Heart right ventricle (tissue), 16 donors: Measurements from ENCODE around the gene HLA-DPA1. TPM values are rescaled to one million over a fixed set of nuclear protein-coding genes. Genes with fewer than 3 reads are reported as not detected.

Experiments
- ATAC-seq, 8 donors: fragments of 200-7000 bp; cut with Tn5 transposase; one replicate each; pipeline ENCODE4 v1.9.1; 2020; ENCODE audit warnings: mild to moderate bottlenecking in 8 of 8, moderate library complexity in 8 of 8, moderate number of reproducible peaks in 1 of 8
- DNase-seq, 2 donors: peaks; one replicate each; pipeline ENCODE4 v3.0.0-alpha.2; 2020
- H3K27ac ChIP-seq, 10 donors: fragments of 200-600 bp; sonication (generic) in 2 of 10; one replicate each; pipeline versions ENCODE4 v1.5.0 to v1.8.0; 2020 to 2022; ENCODE audit warnings: mild to moderate bottlenecking in 3 of 10
- H3K27me3 ChIP-seq, 7 donors: fragments of 200-600 bp; one replicate each; pipeline ENCODE4 v1.8.0; 2021 to 2022; ENCODE audit warnings: mild to moderate bottlenecking in 2 of 7
- H3K36me3 ChIP-seq, 9 donors: fragments of 200-600 bp; sonication (generic) in 1 of 9; one replicate each; pipeline versions ENCODE4 v1.5.0 to v1.8.0; 2020 to 2022; ENCODE audit warnings: mild to moderate bottlenecking in 2 of 9
- H3K4me1 ChIP-seq, 9 donors: fragments of 200-600 bp; sonication (generic) in 1 of 9; one replicate each; pipeline versions ENCODE4 v1.5.0 to v1.8.0; 2020 to 2022; ENCODE audit warnings: mild to moderate bottlenecking in 4 of 9
- H3K4me3 ChIP-seq, 10 donors: fragments of 200-600 bp; sonication (generic) in 2 of 10; one replicate each; pipeline versions ENCODE4 v1.5.0 to v1.8.0; 2020 to 2022; ENCODE audit warnings: mild to moderate bottlenecking in 7 of 10, moderate library complexity in 2 of 10
- H3K9me3 ChIP-seq, 11 donors: fragments of 200-600 bp in 10 of 11; sonication (generic) in 2 of 11; one replicate each; pipeline versions ENCODE4 v1.5.0 to v1.8.0; 2013 to 2022; ENCODE audit warnings: mild to moderate bottlenecking in 2 of 11, control low read depth in 1 of 11, moderate library complexity in 1 of 11
- WGBS, 2 donors: extraction: QIAGEN DNeasy Blood & Tissue Kit; methylation state at CpG; one replicate each; pipeline ENCODE4 v1.1.7; 2013; ENCODE audit warnings: inconsistent platforms in 1 of 2; 5-methylcytosine and 5-hydroxymethylcytosine counted together
- intact Hi-C, 10 donors: fragments of 100-400 bp; cut with DNase I; formaldehyde crosslinking; loops; one replicate each; pipeline versions ENCODE4 v1.11.1 to v1.14.2; 2022
- polyA plus RNA-seq, 2 donors: library from polyadenylated mRNA; stranded (reverse); fragments of 200-250 nt; gene quantifications; one replicate each; pipeline ENCODE4 v1.2.3, GENCODE V29; 2013
- total RNA-seq, 10 donors: library from RNA; stranded (reverse); fragmentation: NEBNext Ultra II Directional in 3 of 10; extraction: Animal tissue kit (Norgen Biotek cat#: 25700) in 3 of 10; gene quantifications; one replicate each; pipeline versions ENCODE4 v1.2.1 to v1.2.4, GENCODE V29; 2021 to 2023
- TF ChIP-seq, protein P1 (sequence below), 9 donors: fragments of 200-600 bp; sonication (generic) in 2 of 9; IDR thresholded peaks; one replicate each; pipeline versions ENCODE4 v1.5.0 to v1.8.0; 2021 to 2022; ENCODE audit warnings: antibody characterized with exemption in 9 of 9, mild to moderate bottlenecking in 5 of 9, moderate library complexity in 1 of 9
- donor health status: Arrhythmogenic right ventricular cardiomyopathy.
- donor health status: ischemic (EF 13 %, LVEDD 7.1; RV severe dilation, severe dysfunction).
- donor health status: healthy with polysubstance abuse.
- donor health status: DM: no; HTN: yes; CAD: no.
- donor health status: DM: no; HTN: no; CAD: no.
- donor health status: ischemic (EF 25% LVEDD 6.9; RV normal size, moderate dysfunction).
- donor health status: ischemic (EF 25% LVEDD 5.7; RV mildly dilated, moderate dysfunction).
- donor health status: healthy.
- donor health status: DM: yes; HTN: yes; CAD: no.
- donor health status: Ischemic cardiomyopathy.
- donor health status: ischemic (EF 35%, LVEDD 5.7; RV mildly dilated, moderate dysfunction).
- donor health status: nonischemic (EF 11% LVEDD 7.7; RV severe dilation, severe dysfunction).
- donor health status: DM: yes; HTN: yes; CAD: no.
- donor health status: PGD.
- donor health status: ischemic (EF 29% LVEDD 5.4; RV normal size, mild dysfunction).
- donor health status: nonischemic (EF 23%, LVEDD 6.1; RV moderate dilation, normal function).

HLA-DPA1 gene
- total and polyA plus RNA-seq, 12 donors: 17.8 to 328 (median 47.5) TPM

DNA sequence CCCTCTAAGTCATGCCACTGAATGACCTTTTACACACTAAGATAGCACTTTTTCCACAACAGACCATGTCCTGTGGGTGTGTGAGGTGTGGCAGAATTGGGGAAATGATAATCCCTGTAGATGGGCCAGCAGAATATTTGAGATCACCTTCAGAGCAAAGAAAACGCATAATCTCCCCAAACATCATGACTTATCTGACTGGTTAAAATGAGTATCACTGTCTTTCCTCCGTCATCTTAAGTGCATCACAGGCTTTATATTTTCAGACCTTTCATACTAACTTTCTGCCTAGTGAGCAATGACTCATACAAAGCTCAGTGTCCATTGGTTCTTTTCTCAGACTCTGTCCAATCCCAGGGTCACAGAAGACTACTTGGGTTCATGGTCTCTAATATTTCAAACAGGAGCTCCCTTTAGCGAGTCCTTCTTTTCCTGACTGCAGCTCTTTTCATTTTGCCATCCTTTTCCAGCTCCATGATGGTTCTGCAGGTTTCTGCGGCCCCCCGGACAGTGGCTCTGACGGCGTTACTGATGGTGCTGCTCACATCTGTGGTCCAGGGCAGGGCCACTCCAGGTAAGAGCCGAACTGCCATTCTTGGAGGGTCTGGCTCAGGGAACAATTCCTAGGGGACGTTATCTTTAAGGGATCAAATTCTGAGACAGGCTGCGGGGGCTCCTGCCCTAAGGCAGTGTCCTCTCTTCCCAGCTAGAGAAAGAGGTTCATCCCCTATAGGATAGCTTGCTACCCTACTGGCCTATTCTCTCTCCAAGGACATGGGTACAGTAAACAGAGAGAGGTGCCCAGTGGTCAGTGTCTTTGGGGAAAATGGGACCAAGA lies 2.3 kb upstream of the HLA-DPA1 start, which contains the start of gene HLA-DPB1:
HLA-DPB1 (plus strand) TSS at position 423 of the 838 bp plus-strand sequence; CDS start at position 475, 52 bp downstream.
- WGBS, 2 donors: 43 to 56% methylated on average over 10 of the region's 10 CpGs
- intact Hi-C loops: loop anchor here in 1 of 10 donors (5.0 kb wide), 1 partner anchor 58 kb away; no protein-coding TSS in a partner anchor

DNA sequence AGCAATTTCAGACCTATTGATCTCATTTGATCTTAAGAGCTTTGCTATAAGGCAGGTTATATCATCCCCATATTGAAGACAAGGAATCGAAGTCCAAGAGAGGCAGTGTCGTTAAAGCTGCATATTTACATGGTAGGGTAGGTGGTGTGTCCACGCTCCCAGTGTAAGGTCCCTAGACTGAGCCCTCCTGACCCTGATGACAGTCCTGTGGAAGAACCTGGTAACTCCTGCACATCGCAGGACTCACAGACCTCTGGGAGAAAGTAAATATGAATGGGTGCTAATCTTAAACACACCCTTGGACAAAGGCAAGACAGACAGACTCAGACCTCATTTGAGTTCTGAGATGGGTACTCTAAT lies 1.7 kb upstream of the HLA-DPA1 start:
- WGBS, 2 donors: 84 to 89% methylated on average over 4 of the region's 4 CpGs
- peak overlapping the region in 8 of 10 donors; percentile 19 to 96 (median 84) for H3K27ac ChIP-seq

More for the DNA sequence above, 2.3 kb upstream of the HLA-DPA1 start, which contains the start of gene HLA-DPB1:
- ATAC-seq (peak; percentile 74 to 87 (median 80)), DNase-seq (peak in 1 of 2 donors; percentile 50)
- Histone ChIP-seq H3K27me3 (peaks cover 0 to 3% (median 0%) of the 10 kb centered on the region in 7 donors), H3K9me3 (no peaks in the 10 kb centered on the region), H3K4me3 (peak within 1 kb of the TSS in 9 of 10 donors; percentile 33 to 71 (median 57)), H3K27ac (peak within 1 kb of the TSS; percentile 19 to 96 (median 82)), H3K36me3 (peaks cover 0 to 14% (median 0%) of the 10 kb centered on the region in 9 donors), H3K4me1 (peaks cover 0 to 82% (median under 1%) of the 10 kb centered on the region in 9 donors)
- TF ChIP-seq, protein P1, sequence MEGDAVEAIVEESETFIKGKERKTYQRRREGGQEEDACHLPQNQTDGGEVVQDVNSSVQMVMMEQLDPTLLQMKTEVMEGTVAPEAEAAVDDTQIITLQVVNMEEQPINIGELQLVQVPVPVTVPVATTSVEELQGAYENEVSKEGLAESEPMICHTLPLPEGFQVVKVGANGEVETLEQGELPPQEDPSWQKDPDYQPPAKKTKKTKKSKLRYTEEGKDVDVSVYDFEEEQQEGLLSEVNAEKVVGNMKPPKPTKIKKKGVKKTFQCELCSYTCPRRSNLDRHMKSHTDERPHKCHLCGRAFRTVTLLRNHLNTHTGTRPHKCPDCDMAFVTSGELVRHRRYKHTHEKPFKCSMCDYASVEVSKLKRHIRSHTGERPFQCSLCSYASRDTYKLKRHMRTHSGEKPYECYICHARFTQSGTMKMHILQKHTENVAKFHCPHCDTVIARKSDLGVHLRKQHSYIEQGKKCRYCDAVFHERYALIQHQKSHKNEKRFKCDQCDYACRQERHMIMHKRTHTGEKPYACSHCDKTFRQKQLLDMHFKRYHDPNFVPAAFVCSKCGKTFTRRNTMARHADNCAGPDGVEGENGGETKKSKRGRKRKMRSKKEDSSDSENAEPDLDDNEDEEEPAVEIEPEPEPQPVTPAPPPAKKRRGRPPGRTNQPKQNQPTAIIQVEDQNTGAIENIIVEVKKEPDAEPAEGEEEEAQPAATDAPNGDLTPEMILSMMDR (IDR thresholded peaks at IDR 0.05): no peak

DNA sequence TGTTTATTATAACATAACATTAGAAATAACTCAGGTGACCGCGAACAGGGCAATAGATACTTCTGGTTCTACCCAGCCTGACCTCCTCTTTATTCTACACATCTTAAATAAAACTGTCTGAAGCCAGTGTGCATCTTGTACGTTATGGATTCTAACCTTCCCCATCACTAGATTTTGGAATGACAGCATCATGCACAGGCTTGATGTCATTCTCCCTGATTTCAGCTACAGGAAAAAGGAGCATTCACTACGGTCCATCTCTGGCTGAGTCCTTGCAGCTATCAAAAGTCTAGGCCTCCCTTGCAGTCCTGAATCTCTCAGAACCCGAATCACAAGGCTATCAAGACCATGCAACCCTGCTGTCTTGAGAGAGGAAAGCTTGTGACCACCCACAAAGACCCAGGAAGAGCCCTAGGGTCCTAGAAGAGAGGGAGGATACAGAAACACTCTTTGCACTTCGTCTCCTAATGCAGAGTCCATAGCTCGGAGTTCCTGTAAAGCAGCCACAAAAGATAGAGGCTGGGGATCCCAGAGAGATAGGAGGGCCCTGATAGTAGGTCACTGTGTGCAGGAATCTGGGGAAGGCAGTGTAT lies 845 bp downstream of the HLA-DPA1 start:
- H3K27ac ChIP-seq: peak overlapping the region in 7 of 10 donors; percentile 25 to 96 (median 83)
- peak overlapping the region in 9 of 10 donors; percentile 27 to 62 (median 53) for H3K4me3 ChIP-seq
- peaks cover 0 to 27% (median 11%) of the 10 kb centered on the region in 9 donors for H3K36me3 ChIP-seq
- no peak for DNase-seq
- H3K27me3 ChIP-seq: peaks cover 0 to 1% (median 0%) of the 10 kb centered on the region in 7 donors
- H3K4me1 ChIP-seq: peaks cover 0 to 50% (median 4%) of the 10 kb centered on the region in 9 donors
- intact Hi-C loops: no loop called here
- peak in 1 of 8 donors; percentile 27 for ATAC-seq
- WGBS, 2 donors: 54 to 59% methylated on average over 7 of the region's 7 CpGs
- TF ChIP-seq, protein P1 (IDR thresholded peaks at IDR 0.05): no peak
- H3K9me3 ChIP-seq: no peaks in the 10 kb centered on the region

More for the DNA sequence above, 1.7 kb upstream of the HLA-DPA1 start:
- ATAC-seq: no peak
- TF ChIP-seq, protein P1 (IDR thresholded peaks at IDR 0.05): no peak
- intact Hi-C loops: loop anchor here in 1 of 10 donors (5.0 kb wide), 1 partner anchor 58 kb away; no protein-coding TSS in a partner anchor
- Histone ChIP-seq H3K4me3 (peak overlapping the region in 3 of 10 donors; percentile 57 to 71 (median 60)), H3K27me3 (peaks cover 0 to 3% (median 0%) of the 10 kb centered on the region in 7 donors), H3K36me3 (peaks cover 0 to 15% (median 0%) of the 10 kb centered on the region in 9 donors), H3K9me3 (no peaks in the 10 kb centered on the region), H3K4me1 (peaks cover 0 to 76% (median 4%) of the 10 kb centered on the region in 9 donors)
- no peak for DNase-seq

DNA sequence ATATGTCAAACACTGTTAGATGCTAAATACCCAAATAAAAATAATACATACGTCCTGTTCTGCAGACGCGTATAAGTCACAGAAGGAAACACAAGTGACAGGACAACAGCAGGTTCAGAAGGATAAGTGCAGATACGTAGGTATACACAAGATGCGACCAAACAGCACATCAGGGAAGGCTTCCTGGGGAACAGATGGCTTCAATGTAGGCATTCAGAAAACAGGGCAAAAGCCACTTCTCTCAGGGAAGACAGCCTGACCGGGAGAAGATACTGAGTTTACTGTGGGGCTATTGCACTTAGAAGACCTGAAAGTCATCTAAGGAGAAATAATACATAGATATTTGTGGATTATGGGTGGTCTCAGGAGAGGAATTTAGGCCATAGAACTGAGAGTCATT lies 1.9 kb downstream of the HLA-DPA1 start:
- Histone ChIP-seq H3K4me1 (peaks cover 0 to 47% (median 4%) of the 10 kb centered on the region in 9 donors), H3K4me3 (peak overlapping the region in 7 of 10 donors; percentile 1 to 62 (median 55)), H3K36me3 (peaks cover 0 to 38% (median 11%) of the 10 kb centered on the region in 9 donors), H3K27me3 (no peaks in the 10 kb centered on the region), H3K27ac (peak overlapping the region in 1 of 10 donors; percentile 96), H3K9me3 (peaks cover 0 to 4% (median 0%) of the 10 kb centered on the region in 11 donors)
- TF ChIP-seq, protein P1 (IDR thresholded peaks at IDR 0.05): no peak
- DNase-seq: no peak
- WGBS, 2 donors: 69 to 74% methylated on average over 6 of the region's 6 CpGs
- no peak for ATAC-seq
- intact Hi-C loops: no loop called here
